NT2/D1 (cell line): ENCODE data around the gene FUT3.
"Not testable (repeated sequence)": the region's sequence is repeated elsewhere in the genome, so short reads cannot be mapped to it uniquely, and the experiment has no call there.

Experiments used
- DNase-seq: peaks from one replicate; pipeline ENCODE4 v3.0.0-alpha.2; 2011; ENCODE audit warnings: low read depth, low spot score
- H3K27me3 ChIP-seq: 2 replicates; pipeline ENCODE4 v1.6.0; 2011; ENCODE audit warnings: mild to moderate bottlenecking; ENCODE audit not compliant: insufficient read length, insufficient read depth
- H3K36me3 ChIP-seq: 2 replicates; pipeline ENCODE4 v1.6.1; 2011; ENCODE audit warnings: mild to moderate bottlenecking, low read length, mixed read lengths; ENCODE audit not compliant: insufficient read depth, insufficient read length
- H3K4me1 ChIP-seq: 2 replicates; pipeline ENCODE4 v1.5.1; 2011; ENCODE audit not compliant: insufficient read depth, insufficient read length
- H3K4me3 ChIP-seq: 2 replicates; pipeline ENCODE4 v1.5.1; 2011; ENCODE audit warnings: low read depth; ENCODE audit not compliant: insufficient read length
- H3K9ac ChIP-seq: 2 replicates; pipeline ENCODE4 v1.6.0; 2011; ENCODE audit warnings: low read depth; ENCODE audit not compliant: insufficient read length
- H3K9me3 ChIP-seq: 2 replicates; pipeline ENCODE4 v1.5.1; 2011; ENCODE audit warnings: mild to moderate bottlenecking, low read length; ENCODE audit not compliant: insufficient read depth
- SUZ12 ChIP-seq: IDR thresholded peaks from 2 replicates; pipeline ENCODE4 v1.6.1; 2011; ENCODE audit not compliant: insufficient read length, insufficient read depth; ENCODE audit errors: extremely low read depth
- YY1 ChIP-seq: IDR thresholded peaks from 2 replicates; pipeline ENCODE4 v1.6.1; 2011; ENCODE audit not compliant: insufficient read length, insufficient read depth
- ZNF274 ChIP-seq: IDR thresholded peaks from 2 replicates; pipeline ENCODE4 v1.6.1; 2011; ENCODE audit warnings: mild to moderate bottlenecking, low read depth, low read length

FUT3 gene

GRCh38 chr19:5880196-5880595 lies 28.9 kb upstream of the FUT3 start:
- TF ChIP-seq YY1 (no peak), ZNF274 (no peak), SUZ12 (no peak)
- Histone ChIP-seq H3K9ac (peak overlapping the region; percentile 50), H3K36me3 (no peaks in the 10 kb centered on the region), H3K4me3 (no peak overlapping the region), H3K9me3 (no peaks in the 10 kb centered on the region), H3K27me3 (peaks cover 2% of the 10 kb centered on the region), H3K4me1 (peaks cover 28% of the 10 kb centered on the region)
- no peak for DNase-seq

GRCh38 chr19:5877882-5878281 lies 26.6 kb upstream of the FUT3 start:
- Histone ChIP-seq H3K4me1 (peaks cover 31% of the 10 kb centered on the region), H3K4me3 (no peak overlapping the region), H3K9ac (peak overlapping the region; percentile 56), H3K27me3 (peaks cover 2% of the 10 kb centered on the region), H3K9me3 (no peaks in the 10 kb centered on the region), H3K36me3 (no peaks in the 10 kb centered on the region)
- DNase-seq: no peak
- TF ChIP-seq SUZ12: no peak
- TF ChIP-seq YY1: no peak
- TF ChIP-seq ZNF274: no peak

GRCh38 chr19:5877427-5877826 lies 26.2 kb upstream of the FUT3 start:
- H3K27me3 ChIP-seq: peaks cover 2% of the 10 kb centered on the region
- H3K9ac ChIP-seq: peak overlapping the region; percentile 56
- no peak overlapping the region for H3K4me3 ChIP-seq
- H3K36me3 ChIP-seq: no peaks in the 10 kb centered on the region
- no peak for DNase-seq
- TF ChIP-seq SUZ12: no peak
- TF ChIP-seq YY1: no peak
- no peak for TF ChIP-seq ZNF274
- no peaks in the 10 kb centered on the region for H3K9me3 ChIP-seq
- peaks cover 31% of the 10 kb centered on the region for H3K4me1 ChIP-seq

GRCh38 chr19:5874496-5874895 lies 23.2 kb upstream of the FUT3 start:
- peaks cover 16% of the 10 kb centered on the region for H3K4me1 ChIP-seq
- H3K9me3 ChIP-seq, H3K4me3 ChIP-seq, H3K27me3 ChIP-seq, H3K9ac ChIP-seq, H3K36me3 ChIP-seq, DNase-seq: not testable (repeated sequence)

GRCh38 chr19:5873617-5874199 lies 22.5 kb upstream of the FUT3 start:
- DNase-seq: no peak
- no peak for TF ChIP-seq ZNF274
- TF ChIP-seq SUZ12: no peak
- no peak for TF ChIP-seq YY1
- Histone ChIP-seq H3K9me3 (no peaks in the 10 kb centered on the region), H3K27me3 (no peaks in the 10 kb centered on the region), H3K4me1 (peaks cover 13% of the 10 kb centered on the region), H3K36me3 (no peaks in the 10 kb centered on the region), H3K4me3 (no peak overlapping the region), H3K9ac (no peak overlapping the region)

- Histone ChIP-seq H3K36me3 (no peaks in the 10 kb centered on the region), H3K9ac (no peak overlapping the region), H3K4me1 (peaks cover 3% of the 10 kb centered on the region), H3K4me3 (no peak overlapping the region), H3K9me3 (no peaks in the 10 kb centered on the region), H3K27me3 (peaks cover 3% of the 10 kb centered on the region)
- DNase-seq: no peak
- TF ChIP-seq YY1 (no peak), ZNF274 (no peak), SUZ12 (no peak)
These were observed 19.7 kb upstream of the FUT3 start for GRCh38 chr19:5870986-5871394.

- TF ChIP-seq YY1 (no peak), ZNF274 (no peak), SUZ12 (no peak)
- no peak overlapping the region for H3K4me3 ChIP-seq
- H3K4me1 ChIP-seq: peaks cover 3% of the 10 kb centered on the region
- H3K9me3 ChIP-seq: no peaks in the 10 kb centered on the region
- H3K9ac ChIP-seq: no peak overlapping the region
- no peaks in the 10 kb centered on the region for H3K36me3 ChIP-seq
- no peak for DNase-seq
- H3K27me3 ChIP-seq: peaks cover 11% of the 10 kb centered on the region
These were observed 16.2 kb upstream of the FUT3 start for GRCh38 chr19:5867201-5868136.
